ENCODE data around the gene ACAP1. TPM values are rescaled to one million over a fixed set of nuclear protein-coding genes. Genes with fewer than 3 reads are reported as not detected.

ACAP1 gene, protein sequence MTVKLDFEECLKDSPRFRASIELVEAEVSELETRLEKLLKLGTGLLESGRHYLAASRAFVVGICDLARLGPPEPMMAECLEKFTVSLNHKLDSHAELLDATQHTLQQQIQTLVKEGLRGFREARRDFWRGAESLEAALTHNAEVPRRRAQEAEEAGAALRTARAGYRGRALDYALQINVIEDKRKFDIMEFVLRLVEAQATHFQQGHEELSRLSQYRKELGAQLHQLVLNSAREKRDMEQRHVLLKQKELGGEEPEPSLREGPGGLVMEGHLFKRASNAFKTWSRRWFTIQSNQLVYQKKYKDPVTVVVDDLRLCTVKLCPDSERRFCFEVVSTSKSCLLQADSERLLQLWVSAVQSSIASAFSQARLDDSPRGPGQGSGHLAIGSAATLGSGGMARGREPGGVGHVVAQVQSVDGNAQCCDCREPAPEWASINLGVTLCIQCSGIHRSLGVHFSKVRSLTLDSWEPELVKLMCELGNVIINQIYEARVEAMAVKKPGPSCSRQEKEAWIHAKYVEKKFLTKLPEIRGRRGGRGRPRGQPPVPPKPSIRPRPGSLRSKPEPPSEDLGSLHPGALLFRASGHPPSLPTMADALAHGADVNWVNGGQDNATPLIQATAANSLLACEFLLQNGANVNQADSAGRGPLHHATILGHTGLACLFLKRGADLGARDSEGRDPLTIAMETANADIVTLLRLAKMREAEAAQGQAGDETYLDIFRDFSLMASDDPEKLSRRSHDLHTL
- total RNA-seq (2021; fragmentation: NEBNext Ultra II Directional; extraction: Animal tissue kit (Norgen Biotek cat#: 25700)): 1 to 10 TPM; 3.2 to 6.4 (median 4.9) TPM
- long read RNA-seq, partial matches to known transcripts: 1 of 1 reads
- long read RNA-seq, other reads (novel, unspliced or antisense): 0 of 1 reads

- no peaks in the 10 kb centered on the region for H3K9me3 Mint-ChIP-seq
- no peak for TF ChIP-seq CTCF (IDR thresholded peaks at IDR 0.05)
- peaks cover 2% of the 10 kb centered on the region; the same call in 1 of the 2 replicates for H3K36me3 Mint-ChIP-seq (ENCODE audit: low read depth)
- peaks cover 22% of the 10 kb centered on the region for H3K27me3 Mint-ChIP-seq (ENCODE audit: insufficient read depth)
- no peak within 1 kb of the TSS for H3K27ac Mint-ChIP-seq
- no peak for DNase-seq
- H3K4me3 Mint-ChIP-seq: no peak within 1 kb of the TSS
- no peaks in the 10 kb centered on the region for H3K4me1 Mint-ChIP-seq (ENCODE audit: low read depth)
Measured at GRCh38 chr17:7336240-7337175, at the start of gene ACAP1. TSS of gene ACAP1 (plus strand) at chr17:7336529. CDS start at chr17:7336735, 206 bp downstream.

DNA sequence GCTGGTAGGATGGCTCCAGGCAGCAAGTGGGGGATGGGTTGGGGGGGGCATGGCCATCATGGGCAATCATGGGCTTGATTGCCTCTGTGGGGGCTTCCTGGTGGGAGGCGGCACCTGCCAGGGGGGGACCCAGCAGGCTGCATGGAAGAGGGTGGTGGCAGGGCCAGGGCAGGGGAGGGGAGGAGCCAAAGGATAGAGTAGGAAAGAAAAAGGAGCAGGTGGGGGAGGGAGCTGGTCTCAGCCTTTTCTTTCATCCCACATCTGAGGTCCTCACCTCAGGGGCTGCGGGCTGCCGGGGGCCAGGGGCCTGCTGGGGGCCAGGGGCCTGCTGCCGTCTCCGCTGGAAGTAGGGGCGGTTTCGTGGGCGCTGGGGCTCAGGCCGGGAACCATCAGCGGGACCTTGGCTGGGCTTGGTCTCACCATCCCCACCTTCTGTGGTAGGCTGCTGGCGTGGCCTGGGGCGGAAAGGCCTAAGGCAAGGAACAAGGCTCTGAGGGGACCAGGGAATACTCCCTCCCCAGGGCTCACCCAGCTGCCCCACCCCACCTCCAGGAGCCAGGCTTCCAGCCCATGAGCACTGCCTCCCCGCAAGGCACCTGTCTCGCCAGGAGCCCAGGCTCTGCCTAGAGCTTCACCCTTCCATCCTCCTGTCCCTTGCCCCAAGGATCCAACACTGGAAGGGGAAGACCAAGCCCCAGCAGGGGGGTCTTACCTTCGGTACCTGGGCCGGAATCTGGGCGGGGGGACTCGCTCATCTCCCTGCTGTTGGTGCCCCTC lies 46.9 kb upstream of the ACAP1 start:
- no peak overlapping the region for H3K4me3 Mint-ChIP-seq
- H3K27ac Mint-ChIP-seq: no peak overlapping the region
- DNase-seq: no peak
- peaks cover 72% of the 10 kb centered on the region for H3K27me3 Mint-ChIP-seq (ENCODE audit: insufficient read depth)
- no peaks in the 10 kb centered on the region for H3K9me3 Mint-ChIP-seq
- no peak for TF ChIP-seq CTCF (IDR thresholded peaks at IDR 0.05)
- H3K36me3 Mint-ChIP-seq (ENCODE audit: low read depth): no peaks in the 10 kb centered on the region
- no peaks in the 10 kb centered on the region for H3K4me1 Mint-ChIP-seq (ENCODE audit: low read depth)

DNA sequence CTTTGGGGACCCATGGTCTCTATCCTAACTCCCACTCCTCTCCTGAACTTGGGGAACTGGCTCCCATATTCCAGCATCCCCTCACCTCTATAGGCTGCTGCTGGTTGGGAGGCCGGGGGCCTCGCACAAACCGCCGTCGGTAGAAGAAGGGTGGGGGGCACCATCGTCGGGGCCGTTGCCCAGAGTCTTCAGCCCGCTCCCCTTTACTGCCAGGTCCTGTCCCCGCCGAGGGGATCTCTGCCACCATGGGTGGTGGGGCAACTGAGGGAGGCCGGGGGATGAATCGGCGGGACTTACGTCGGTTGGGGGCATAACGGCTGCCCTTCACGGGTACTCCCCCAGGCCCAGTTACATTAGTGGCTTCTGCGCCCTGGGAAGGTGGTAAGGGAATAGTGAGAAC lies 46.2 kb upstream of the ACAP1 start:
- no peaks in the 10 kb centered on the region for H3K9me3 Mint-ChIP-seq
- H3K27ac Mint-ChIP-seq: no peak overlapping the region
- TF ChIP-seq CTCF (IDR thresholded peaks at IDR 0.05): no peak
- H3K27me3 Mint-ChIP-seq (ENCODE audit: insufficient read depth): peaks cover 68% of the 10 kb centered on the region
- no peaks in the 10 kb centered on the region for H3K36me3 Mint-ChIP-seq (ENCODE audit: low read depth)
- no peak overlapping the region for H3K4me3 Mint-ChIP-seq
- no peak for DNase-seq
- H3K4me1 Mint-ChIP-seq (ENCODE audit: low read depth): no peaks in the 10 kb centered on the region

DNA sequence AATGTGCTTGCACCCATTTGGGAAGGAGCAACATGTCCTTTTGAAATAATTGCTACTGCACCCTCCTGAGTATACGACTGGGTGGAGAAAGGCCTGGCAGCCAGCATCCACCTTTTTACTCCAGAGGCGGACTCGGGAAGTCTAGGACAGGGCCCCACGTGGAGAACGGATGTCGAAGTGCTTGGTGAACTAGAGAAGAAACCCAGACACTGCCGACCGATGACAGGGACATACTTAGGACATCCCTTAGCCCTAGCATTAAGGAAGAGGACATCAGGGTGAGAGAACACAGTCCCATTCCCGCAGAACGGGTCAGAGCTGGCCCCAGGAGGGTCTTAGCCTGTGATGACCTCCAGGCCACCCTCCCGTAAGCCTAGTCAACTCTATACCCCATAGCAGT lies 45.6 kb upstream of the ACAP1 start:
- Mint-ChIP-seq H3K4me3 (no peak overlapping the region), H3K27me3 (ENCODE audit: insufficient read depth) (peaks cover 66% of the 10 kb centered on the region), H3K27ac (no peak overlapping the region), H3K9me3 (no peaks in the 10 kb centered on the region), H3K36me3 (ENCODE audit: low read depth) (no peaks in the 10 kb centered on the region), H3K4me1 (ENCODE audit: low read depth) (no peaks in the 10 kb centered on the region)
- no peak for TF ChIP-seq CTCF (IDR thresholded peaks at IDR 0.05)
- DNase-seq: no peak

All from HFFc6 (cell line).